Small intestine (tissue), 7 donors: ENCODE data around the gene CRYBB2. TPM values are rescaled to one million over a fixed set of nuclear protein-coding genes. Genes with fewer than 3 reads are reported as not detected.
"Not testable (repeated sequence)": the region's sequence is repeated elsewhere in the genome, so short reads cannot be mapped to it uniquely, and the experiment has no call there.

ENCODE experiments used
- DNase-seq, 2 donors: peaks; one replicate each; pipeline versions ENCODE4 v3.0.0 to v3.0.0-alpha.2; 2013
- FAIRE-seq: peaks from 2 replicates; lab custom pipeline; 2012; peaks lifted over from hg19 to GRCh38; lab: Jason Lieb, UNC
- H3K27ac ChIP-seq, 3 donors: one replicate each; pipeline ENCODE4 v1.5.1; 2013; ENCODE audit warnings: low read length in 2 of 3, mild to moderate bottlenecking in 2 of 3, control low read depth in 1 of 3, inconsistent platforms in 1 of 3, low read depth in 1 of 3, moderate library complexity in 1 of 3
- H3K27me3 ChIP-seq, 3 donors: one replicate each; pipeline ENCODE4 v1.6.1; 2013; ENCODE audit warnings: low read length in 3 of 3, inconsistent platforms in 1 of 3; ENCODE audit not compliant: control insufficient read depth in 3 of 3, insufficient read depth in 3 of 3
- H3K36me3 ChIP-seq, 3 donors: one replicate each; pipeline ENCODE4 v1.6.1; 2013; ENCODE audit warnings: low read length in 3 of 3, inconsistent platforms in 1 of 3, low read depth in 1 of 3, mild to moderate bottlenecking in 1 of 3, moderate library complexity in 1 of 3; ENCODE audit not compliant: control insufficient read depth in 3 of 3, insufficient read depth in 2 of 3
- H3K4me1 ChIP-seq, 3 donors: one replicate each; pipeline ENCODE4 v1.6.1; 2013; ENCODE audit warnings: low read length in 2 of 3, inconsistent platforms in 1 of 3, low read depth in 1 of 3, mild to moderate bottlenecking in 1 of 3, moderate library complexity in 1 of 3; ENCODE audit not compliant: control insufficient read depth in 3 of 3, insufficient read depth in 2 of 3
- H3K4me3 ChIP-seq, 3 donors: one replicate each; pipeline ENCODE4 v1.5.1; 2013; ENCODE audit warnings: low read length in 3 of 3, control low read depth in 1 of 3, inconsistent platforms in 1 of 3, low read depth in 1 of 3, mild to moderate bottlenecking in 1 of 3, moderate library complexity in 1 of 3
- H3K9me3 ChIP-seq, 2 donors: one replicate each; pipeline ENCODE4 v1.6.1; 2013; ENCODE audit warnings: low read depth in 1 of 2, low read length in 1 of 2; ENCODE audit not compliant: control insufficient read depth in 2 of 2, insufficient read depth in 1 of 2
- WGBS, 3 donors: extraction: QIAGEN DNeasy Blood & Tissue Kit; methylation state at CpG; one replicate each; pipeline ENCODE4 v1.1.7; 2013; 5-methylcytosine and 5-hydroxymethylcytosine counted together
- polyA plus RNA-seq, 4 donors: library from polyadenylated mRNA; stranded (reverse) in 3 of 4; unstranded in 1 of 4; fragments of 200-250 nt in 3 of 4; fragments of 120-200 nt in 1 of 4; gene quantifications; one replicate each; pipeline versions ENCODE4 v1.2.1 to v1.2.3, GENCODE V29; 2013
- donor health status: healthy with polysubstance abuse.
- donor health status: control.
- donor health status: control.
- donor health status: Bipolar disorder and iron deficiency.
- donor health status: healthy.

The CRYBB2 gene
- polyA plus RNA-seq, 4 donors: 0.39 to 2.7 (median 1.3) TPM; not detected in 1

DNA sequence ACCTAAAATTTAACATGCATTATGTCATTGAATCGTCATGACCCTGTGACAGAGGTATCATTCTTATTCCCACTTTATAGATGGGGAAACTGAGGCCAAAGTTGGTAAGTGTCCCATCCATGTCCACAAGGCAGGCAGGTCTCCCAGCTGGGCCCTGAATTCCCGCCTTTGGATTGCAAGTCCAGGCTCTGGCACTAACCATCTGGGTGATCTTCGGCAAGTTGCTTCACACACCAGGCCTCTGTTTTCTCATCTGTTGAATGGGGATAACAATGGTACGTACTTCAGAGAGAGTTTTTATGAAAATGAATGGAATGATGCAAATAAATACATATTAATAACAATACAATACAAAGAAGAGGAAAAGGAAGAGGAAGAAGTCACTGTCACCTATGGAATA is 16.4 kb upstream of the CRYBB2 start:
- Histone ChIP-seq H3K27ac (no peak overlapping the region), H3K36me3 (peaks cover 0 to 24% (median 2%) of the 10 kb centered on the region in 3 donors), H3K9me3 (no peaks in the 10 kb centered on the region), H3K4me3 (no peak overlapping the region), H3K4me1 (no peaks in the 10 kb centered on the region), H3K27me3 (no peaks in the 10 kb centered on the region)
- no peak for DNase-seq
- 89 to 95% (median 91%) methylated on average over 4 of the region's 4 CpGs for WGBS, 3 donors
- no peak for FAIRE-seq

DNA sequence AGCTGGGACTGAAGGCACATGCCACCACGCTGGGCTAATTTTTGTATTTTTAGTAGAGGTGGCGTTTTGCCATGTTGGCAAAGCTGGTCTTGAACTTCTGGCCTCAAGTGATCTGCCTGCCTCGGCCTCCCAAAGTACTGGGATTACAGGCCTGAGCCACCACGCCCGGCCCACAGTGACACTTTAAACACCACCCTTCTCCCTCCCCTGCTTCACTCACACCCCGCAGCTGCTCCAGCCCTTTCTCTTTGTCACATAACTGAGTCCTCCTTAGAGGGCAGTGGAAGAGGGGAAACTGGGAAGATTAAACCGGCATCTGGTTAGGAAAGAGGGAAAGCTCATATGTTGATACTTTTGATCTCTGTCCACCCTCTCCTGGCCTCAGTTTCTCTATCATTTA is 14.9 kb upstream of the CRYBB2 start:
- peaks cover 0 to 22% (median 2%) of the 10 kb centered on the region in 3 donors for H3K36me3 ChIP-seq
- H3K27ac ChIP-seq, H3K4me3 ChIP-seq, FAIRE-seq, H3K4me1 ChIP-seq, DNase-seq, H3K9me3 ChIP-seq, H3K27me3 ChIP-seq: not testable (repeated sequence)
- 67 to 80% (median 76%) methylated on average over 7 of the region's 7 CpGs for WGBS, 3 donors

DNA sequence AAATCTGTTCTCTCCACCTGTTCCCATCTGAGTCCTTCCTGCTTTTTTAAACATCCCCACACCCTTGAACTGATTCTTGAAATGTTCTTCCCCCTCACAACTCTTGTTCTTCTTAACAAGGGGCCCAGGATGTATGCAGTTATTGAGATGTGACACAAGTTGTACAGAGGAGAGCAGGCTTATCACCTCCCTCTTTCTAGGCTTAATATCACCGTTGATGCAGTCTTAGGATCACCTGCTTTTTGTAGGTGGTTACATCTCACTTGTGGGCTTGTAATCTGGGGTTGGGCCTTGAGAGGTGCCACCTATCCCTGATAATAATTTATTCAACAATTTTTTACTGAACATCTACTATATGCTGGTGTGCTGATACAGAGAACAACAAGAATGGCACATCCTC is 13.6 kb upstream of the CRYBB2 start:
- Histone ChIP-seq H3K4me1 (no peaks in the 10 kb centered on the region), H3K4me3 (no peak overlapping the region), H3K27me3 (no peaks in the 10 kb centered on the region), H3K9me3 (no peaks in the 10 kb centered on the region), H3K27ac (no peak overlapping the region), H3K36me3 (peaks cover 0 to 20% (median 0%) of the 10 kb centered on the region in 3 donors)
- 61 to 93% (median 68%) methylated on average over 1 of the region's 1 CpG for WGBS, 3 donors
- FAIRE-seq (no peak), DNase-seq (no peak)

DNA sequence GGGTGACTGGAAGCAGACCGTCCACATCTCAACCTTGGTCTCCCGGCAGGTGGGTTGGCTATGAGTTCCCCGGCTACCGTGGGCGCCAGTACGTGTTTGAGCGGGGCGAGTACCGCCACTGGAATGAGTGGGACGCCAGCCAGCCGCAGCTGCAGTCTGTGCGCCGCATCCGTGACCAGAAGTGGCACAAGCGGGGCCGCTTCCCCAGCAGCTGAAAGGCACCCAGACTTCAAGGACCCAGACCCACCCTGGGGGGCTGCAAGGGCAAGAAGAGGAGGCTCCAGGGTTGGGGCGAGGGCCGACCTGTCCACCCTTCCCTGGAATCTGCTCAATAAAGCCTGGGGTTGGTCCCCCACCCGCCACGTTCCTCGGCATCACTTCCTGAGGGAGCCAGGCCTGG is 12.4 kb upstream of the CRYBB2 start:
- Histone ChIP-seq H3K27me3 (no peaks in the 10 kb centered on the region), H3K4me3 (no peak overlapping the region), H3K36me3 (peaks cover 0 to 15% (median 0%) of the 10 kb centered on the region in 3 donors), H3K27ac (no peak overlapping the region), H3K4me1 (no peaks in the 10 kb centered on the region), H3K9me3 (no peaks in the 10 kb centered on the region)
- WGBS, 3 donors: 91 to 95% (median 95%) methylated on average over 20 to 21 of the region's 21 CpGs
- no peak for FAIRE-seq
- no peak for DNase-seq

DNA sequence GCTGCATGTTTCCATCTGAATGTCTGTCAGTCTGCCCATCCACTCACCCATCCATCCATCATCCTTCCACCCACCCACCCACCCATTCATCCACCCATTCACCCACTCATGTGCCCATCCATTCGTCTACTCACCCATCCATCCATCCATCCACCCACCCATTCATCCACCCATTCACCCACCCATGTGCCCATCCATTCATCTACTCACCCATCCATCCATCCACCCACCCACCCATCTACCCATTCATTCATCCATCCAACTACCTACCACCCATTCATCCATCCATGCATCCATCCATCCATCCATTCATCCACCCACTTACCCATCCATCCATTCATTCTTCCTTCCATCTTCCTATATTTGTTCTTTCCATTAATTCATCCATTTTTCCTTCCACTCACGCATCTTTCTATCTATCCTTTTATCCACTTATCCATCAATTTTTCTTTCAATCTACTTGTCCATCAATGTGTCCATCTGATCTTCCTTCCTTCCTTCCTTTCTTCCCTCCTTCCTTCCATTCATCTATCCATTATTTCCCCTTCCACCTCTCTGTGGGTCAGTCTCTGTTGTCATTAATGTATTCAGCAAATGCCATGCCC is 11.8 kb upstream of the CRYBB2 start:
- no peaks in the 10 kb centered on the region for H3K4me1 ChIP-seq
- DNase-seq: no peak
- peaks cover 0 to 11% (median 0%) of the 10 kb centered on the region in 3 donors for H3K36me3 ChIP-seq
- WGBS, 3 donors: 51 to 77% (median 76%) methylated on average over 1 to 2 of the region's 2 CpGs
- H3K9me3 ChIP-seq: no peaks in the 10 kb centered on the region
- no peak overlapping the region for H3K4me3 ChIP-seq
- no peaks in the 10 kb centered on the region for H3K27me3 ChIP-seq
- no peak overlapping the region for H3K27ac ChIP-seq
- no peak for FAIRE-seq

DNA sequence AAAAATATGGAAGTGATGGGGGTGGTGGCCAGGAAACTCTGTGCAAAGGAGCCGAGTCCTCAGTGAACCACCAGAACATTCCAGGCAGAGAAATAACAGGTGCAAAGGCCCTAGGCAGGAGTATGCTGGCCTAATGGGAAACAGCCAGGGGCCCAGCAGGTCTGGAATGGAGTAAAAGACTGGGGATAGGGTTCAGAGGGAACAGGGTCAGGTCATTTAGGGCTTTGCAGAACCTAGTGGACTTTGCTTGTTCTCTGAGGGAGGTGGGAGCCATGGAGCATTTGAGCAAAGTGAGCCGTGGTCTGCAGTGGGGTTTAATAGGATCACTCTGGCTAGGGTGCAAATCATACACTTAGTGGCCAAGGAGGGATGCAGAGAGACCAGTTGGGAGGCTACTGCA is 11.1 kb upstream of the CRYBB2 start:
- WGBS, 3 donors: 61 to 74% (median 71%) methylated on average over 2 of the region's 2 CpGs
- no peaks in the 10 kb centered on the region for H3K27me3 ChIP-seq
- FAIRE-seq: no peak
- no peak for DNase-seq
- H3K4me3 ChIP-seq: no peak overlapping the region
- no peak overlapping the region for H3K27ac ChIP-seq
- peaks cover 0 to 7% (median 0%) of the 10 kb centered on the region in 3 donors for H3K36me3 ChIP-seq
- H3K9me3 ChIP-seq: no peaks in the 10 kb centered on the region
- H3K4me1 ChIP-seq: no peaks in the 10 kb centered on the region

DNA sequence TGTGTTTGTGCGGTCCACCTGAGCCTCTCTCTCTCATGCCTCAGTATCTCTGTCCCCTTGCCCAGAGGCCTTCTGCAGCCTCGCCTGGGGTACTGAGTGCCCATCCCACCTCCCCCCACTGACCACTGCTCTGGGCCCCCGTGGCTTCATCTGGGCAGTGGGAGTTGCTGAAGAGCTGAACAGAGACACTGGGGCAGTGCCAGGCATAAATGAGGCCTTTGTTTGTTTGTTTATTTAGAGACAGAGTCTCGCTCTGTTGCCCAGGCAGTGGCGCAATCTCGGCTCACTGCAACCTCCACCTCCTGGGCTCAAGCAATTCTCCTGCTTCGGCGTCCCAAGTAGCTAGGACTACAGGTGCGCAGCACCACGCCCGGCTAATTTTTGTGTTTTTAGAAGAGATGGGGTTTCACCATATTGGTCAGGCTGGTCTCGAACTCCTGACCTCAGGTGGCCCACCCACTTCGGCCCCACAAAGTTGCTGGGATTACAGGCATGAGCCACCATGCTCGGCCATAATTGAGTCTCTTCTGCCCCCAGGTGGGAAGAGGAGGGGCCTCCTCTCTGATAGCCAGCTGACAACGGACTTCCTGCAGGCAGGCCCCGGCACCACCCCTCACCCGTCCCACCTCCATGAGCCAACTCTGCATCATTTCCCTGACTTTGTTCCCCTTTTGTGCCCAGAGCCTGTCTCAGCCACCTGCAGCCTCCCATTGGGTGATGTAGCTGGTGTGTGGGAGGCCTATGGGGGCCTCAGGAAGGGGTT is 10.5 kb upstream of the CRYBB2 start:
- FAIRE-seq (no peak), DNase-seq (no peak)
- 75 to 84% (median 80%) methylated on average over 17 of the region's 17 CpGs for WGBS, 3 donors
- no peak overlapping the region for H3K4me3 ChIP-seq
- no peaks in the 10 kb centered on the region for H3K4me1 ChIP-seq
- no peaks in the 10 kb centered on the region for H3K27me3 ChIP-seq
- H3K9me3 ChIP-seq: no peaks in the 10 kb centered on the region
- peaks cover 0 to 3% (median 0%) of the 10 kb centered on the region in 3 donors for H3K36me3 ChIP-seq
- H3K27ac ChIP-seq: no peak overlapping the region

DNA sequence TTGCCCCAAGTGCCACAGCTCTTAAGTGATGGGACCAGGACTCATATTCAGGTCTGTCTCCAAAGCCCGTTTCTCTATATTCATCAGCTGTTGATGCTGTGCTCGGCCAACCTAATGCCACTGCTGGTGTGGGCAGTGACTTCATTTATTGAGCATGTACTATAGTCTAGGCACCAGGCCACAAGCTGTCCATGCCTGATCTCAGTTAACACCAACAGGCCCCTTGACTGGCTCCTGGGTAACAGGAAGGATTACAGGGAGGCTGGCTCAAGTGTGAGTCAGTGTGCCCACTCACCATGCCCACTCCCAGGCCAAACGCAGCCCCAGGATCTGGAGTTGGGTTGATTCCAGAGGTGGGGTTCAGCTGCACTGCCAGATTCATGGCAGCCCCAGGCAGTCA is 8.6 kb upstream of the CRYBB2 start:
- no peaks in the 10 kb centered on the region for H3K36me3 ChIP-seq
- H3K4me3 ChIP-seq: no peak overlapping the region
- 81 to 85% (median 81%) methylated on average over 3 of the region's 3 CpGs for WGBS, 3 donors
- FAIRE-seq (no peak), DNase-seq (no peak)
- H3K27me3 ChIP-seq: no peaks in the 10 kb centered on the region
- H3K27ac ChIP-seq: no peak overlapping the region
- no peaks in the 10 kb centered on the region for H3K4me1 ChIP-seq
- H3K9me3 ChIP-seq: no peaks in the 10 kb centered on the region
